IMR-90 (cell line): ENCODE results near the gene PLPP7. TPM values are rescaled to one million over a fixed set of nuclear protein-coding genes. Genes with fewer than 3 reads are reported as not detected.

Experiments
- ATAC-seq: fragments of 200-7000 bp; cut with Tn5 transposase; 2 replicates; pipeline ENCODE4 v1.9.1; 2020; ENCODE audit warnings: low read depth, mild to moderate bottlenecking, moderate library complexity
- BruUV-seq: library from RNA; stranded (reverse); fragments of 400-500 nt; replicated peaks from 2 replicates; lab custom pipeline; 2021; lab: Mats Ljungman, UMichigan
- CTCF ChIA-PET: fragments of 300-600 bp; formaldehyde crosslinking; extraction: SDS; loops from one replicate; lab custom pipeline; 2021; ENCODE audit warnings: antibody characterized with exemption; lab: Yijun Ruan, JAX
- POLR2A ChIA-PET: fragments of 300-600 bp; sonication (Branson Sonifier 250); formaldehyde crosslinking; loops from one replicate; lab custom pipeline; 2022; ENCODE audit warnings: antibody characterized with exemption; ENCODE audit not compliant: unreplicated experiment; lab: Charles Lee
- DNase-seq: peaks from one replicate; pipeline ENCODE4 v3.0.0; 2013
- H2AFZ ChIP-seq: replicated peaks from 2 replicates; pipeline ENCODE3; 2013; ENCODE audit warnings: low read length, mild to moderate bottlenecking; ENCODE audit not compliant: poor library complexity
- H2AK5ac ChIP-seq: 2 replicates; pipeline ENCODE4 v1.6.1; 2013; ENCODE audit warnings: low read depth, low read length, inconsistent platforms
- H2AK9ac ChIP-seq: replicated peaks from 2 replicates; pipeline ENCODE3; 2013; ENCODE audit warnings: mild to moderate bottlenecking, low read depth, low read length, moderate library complexity; ENCODE audit not compliant: poor library complexity
- H2BK120ac ChIP-seq: 2 replicates; pipeline ENCODE4 v1.6.1; 2013; ENCODE audit warnings: low read depth, low read length, inconsistent platforms
- H2BK15ac ChIP-seq: 3 replicates; pipeline ENCODE4 v1.6.1; 2013; ENCODE audit warnings: low read depth, low read length, inconsistent platforms
- H2BK20ac ChIP-seq: 2 replicates; pipeline ENCODE4 v1.6.1; 2013; ENCODE audit warnings: low read depth, mild to moderate bottlenecking, inconsistent platforms, low read length, moderate library complexity
- H2BK5ac ChIP-seq: 2 replicates; pipeline ENCODE4 v1.6.1; 2013; ENCODE audit warnings: mild to moderate bottlenecking, low read depth, low read length, inconsistent platforms; ENCODE audit not compliant: poor library complexity, severe bottlenecking
- H3K14ac ChIP-seq: replicated peaks from 2 replicates; pipeline ENCODE4 v1.6.1; 2013; ENCODE audit warnings: low read depth, low read length, inconsistent platforms
- H3K18ac ChIP-seq: 2 replicates; pipeline ENCODE4 v1.6.1; 2013; ENCODE audit warnings: low read depth, low read length, control low read depth
- H3K23ac ChIP-seq: 2 replicates; pipeline ENCODE4 v1.6.1; 2013; ENCODE audit warnings: low read depth, low read length, inconsistent platforms
- H3K27ac ChIP-seq: 2 replicates; pipeline ENCODE4 v1.5.1; 2013; ENCODE audit warnings: mild to moderate bottlenecking, control low read depth, low read length; ENCODE audit not compliant: insufficient read depth
- H3K27me3 ChIP-seq: 2 replicates; pipeline ENCODE4 v1.6.1; 2013; ENCODE audit warnings: low read length; ENCODE audit not compliant: control insufficient read depth, insufficient read depth
- H3K36me3 ChIP-seq: 2 replicates; pipeline ENCODE4 v1.6.1; 2013; ENCODE audit warnings: low read length, mixed read lengths; ENCODE audit not compliant: control insufficient read depth, insufficient read depth
- H3K4ac ChIP-seq: 2 replicates; pipeline ENCODE4 v1.6.1; 2013; ENCODE audit warnings: low read depth, low read length, inconsistent platforms
- H3K4me1 ChIP-seq: 2 replicates; pipeline ENCODE4 v1.6.1; 2013; ENCODE audit warnings: low read length, mixed read lengths; ENCODE audit not compliant: control insufficient read depth, insufficient read depth
- H3K4me2 ChIP-seq: 2 replicates; pipeline ENCODE4 v1.6.1; 2013; ENCODE audit warnings: low read depth, mild to moderate bottlenecking, control low read depth, low read length, moderate library complexity
- H3K4me3 ChIP-seq: 2 replicates; pipeline ENCODE4 v1.5.1; 2013; ENCODE audit warnings: low read depth, mild to moderate bottlenecking, control low read depth, low read length, moderate library complexity; ENCODE audit not compliant: insufficient read depth
- H3K56ac ChIP-seq: 2 replicates; pipeline ENCODE4 v1.6.1; 2013; ENCODE audit warnings: low read length, inconsistent platforms; ENCODE audit not compliant: insufficient read depth; ENCODE audit errors: extremely low read depth
- H3K79me1 ChIP-seq, 2 experiments: 2 replicates each; pipeline ENCODE4 v1.6.1; 2013; ENCODE audit warnings: low read length in 2 of 2, inconsistent platforms in 1 of 2, low read depth in 1 of 2
- H3K9ac ChIP-seq: 2 replicates; pipeline ENCODE4 v1.6.1; 2013; ENCODE audit warnings: low read depth, low read length, control low read depth
- H3K9me1 ChIP-seq: 2 replicates; pipeline ENCODE4 v1.6.1; 2013; ENCODE audit warnings: low read length, inconsistent platforms; ENCODE audit not compliant: insufficient read depth
- H3K9me3 ChIP-seq: 2 replicates; pipeline ENCODE4 v1.6.1; 2013; ENCODE audit warnings: low read length; ENCODE audit not compliant: control insufficient read depth, insufficient read depth
- H4K20me1 ChIP-seq: 2 replicates; pipeline ENCODE4 v1.6.1; 2013; ENCODE audit warnings: low read length, inconsistent platforms; ENCODE audit not compliant: insufficient read depth
- H4K5ac ChIP-seq: 2 replicates; pipeline ENCODE4 v1.6.1; 2013; ENCODE audit warnings: mild to moderate bottlenecking, low read depth, low read length, control low read depth
- H4K8ac ChIP-seq, 2 experiments: 2 replicates each; pipeline ENCODE4 v1.6.1; 2013; ENCODE audit warnings: low read depth in 2 of 2, low read length in 2 of 2, control low read depth in 1 of 2, inconsistent platforms in 1 of 2
- H4K91ac ChIP-seq: 2 replicates; pipeline ENCODE4 v1.6.1; 2013; ENCODE audit warnings: low read depth, low read length, inconsistent platforms; ENCODE audit not compliant: insufficient read depth
- BHLHE40 ChIP-seq: fragments of 150-350 bp; IDR thresholded peaks from 2 replicates; pipeline ENCODE4 v1.6.1; 2016; ENCODE audit warnings: mild to moderate bottlenecking, low read depth, low read length
- FOS ChIP-seq: fragments of 150-350 bp; IDR thresholded peaks from 2 replicates; pipeline ENCODE4 v1.6.1; 2016; ENCODE audit warnings: low read depth, low read length
- MAFK ChIP-seq: IDR thresholded peaks from 2 replicates; pipeline ENCODE4 v1.6.1; 2012; ENCODE audit warnings: low read depth, low read length, improper control_type of control experiment
- RAD21 ChIP-seq: IDR thresholded peaks from 2 replicates; pipeline ENCODE4 v1.6.1; 2012; ENCODE audit warnings: low read length, improper control_type of control experiment
- SMC3 ChIP-seq: fragments of 150-350 bp; IDR thresholded peaks from 2 replicates; pipeline ENCODE4 v1.6.1; 2016; ENCODE audit warnings: low read depth, mild to moderate bottlenecking, antibody characterized with exemption, low read length, moderate library complexity
- WGBS, 2 experiments: methylation state at CpG; one replicate each; pipeline versions ENCODE4 v1.1.5 to v1.1.7; 2013; ENCODE audit warnings: missing lambda C conversion rate in 2 of 2; ENCODE audit not compliant: insufficient read length in 1 of 2; ENCODE audit errors: extremely low coverage in 2 of 2; 5-methylcytosine and 5-hydroxymethylcytosine counted together
- dilution Hi-C: fragments of 300-500 bp; cut with HindIII; formaldehyde crosslinking; loops from one replicate; pipeline ENCODE4 v1.14.3; 2018; ENCODE audit warnings: low sequenced_read_pairs; ENCODE audit not compliant: unreplicated experiment
- in situ Hi-C: fragments of 300-500 bp; cut with MboI; formaldehyde crosslinking; loops from 3 replicates; pipeline ENCODE4 v1.14.3; 2019; ENCODE audit warnings: low sequenced_read_pairs, inconsistent platforms, mixed read lengths
- intact Hi-C: fragments of 100-400 bp; cut with micrococcal nuclease; formaldehyde crosslinking; loops from 2 replicates; pipeline ENCODE4 v1.10.0; 2022
- polyA plus RNA-seq, 3 experiments: library from polyadenylated mRNA; depleted of rRNA; stranded (reverse); fragments of >200 nt; gene quantifications; 2 replicates each; pipeline ENCODE4 v1.2.3, GENCODE V29; 2012; ENCODE audit warnings: low replicate concordance in 1 of 3
- total RNA-seq: library from RNA; depleted of rRNA; stranded (reverse); fragments of >200 nt; gene quantifications from 2 replicates; pipeline ENCODE4 v1.2.3, GENCODE V29; 2012

The PLPP7 gene
- total and polyA plus RNA-seq, 2 of the 4 experiments (the other 2 are of a cell fraction) = 0.54 to 1.2 TPM

- Histone ChIP-seq H3K4me1 (peaks cover 10% of the 10 kb centered on the region), H2BK15ac (no peak overlapping the region), H3K36me3 (no peaks in the 10 kb centered on the region), H2AK9ac (no peak overlapping the region), H2BK20ac (no peak overlapping the region), H3K9me1 (peaks cover 6% of the 10 kb centered on the region; the same call in 1 of the 2 replicates), H3K23ac (no peak overlapping the region), H4K20me1 (no peaks in the 10 kb centered on the region), H3K56ac (no peak overlapping the region), H3K4me2 (no peak overlapping the region), H3K18ac (no peak overlapping the region), H2BK120ac (no peak overlapping the region), H3K4ac (no peak overlapping the region), H2AFZ (no peak overlapping the region), H3K79me1 (0 out of 4 replicates have a peak, but pooled peaks cover 0 to 2% of the 10 kb centered on the region in 2 experiments), H4K8ac (no peak overlapping the region), H2AK5ac (no peak overlapping the region), H3K4me3 (no peak overlapping the region), H4K5ac (no peak overlapping the region), H3K27me3 (peaks cover 3% of the 10 kb centered on the region; the same call in 1 of the 2 replicates), H3K9ac (no peak overlapping the region), H3K14ac (no peak overlapping the region), H3K9me3 (no peaks in the 10 kb centered on the region), H2BK5ac (no peak overlapping the region), H4K91ac (no peak overlapping the region), H3K27ac (no peak overlapping the region)
- TF ChIP-seq BHLHE40 (no peak), RAD21 (no peak), MAFK (no peak), FOS (no peak), SMC3 (no peak)
- WGBS, 2 experiments = no CpG with 5 or more reads among the region's 20 CpGs
- in situ Hi-C loops = no loop called here
- dilution Hi-C loops = no loop called here
- POLR2A ChIA-PET = no interaction called here
- BruUV-seq = no TSS peak
- no peak for DNase-seq
- intact Hi-C loops = no loop called here
- no peak for ATAC-seq
- CTCF ChIA-PET = no interaction called here
Measured at GRCh38 chr9:131259916-131260597, 29.5 kb upstream of the PLPP7 start.
